ENCODE data around the gene SPACA6.

Gene SPACA6

GRCh38 chr19:51694318-51695085 lies 1.4 kb downstream of the SPACA6 start:
- H2AFZ ChIP-seq (ENCODE audit: low read depth, low read length, severe bottlenecking): no peak overlapping the region
- no peak overlapping the region for H3K4me2 ChIP-seq (ENCODE audit: low read depth, low read length, poor library complexity, severe bottlenecking)
- H3K36me3 ChIP-seq (ENCODE audit: low read length): no peaks in the 10 kb centered on the region
- H3K27ac ChIP-seq (ENCODE audit: low read depth, low read length): no peak overlapping the region
- H3K4me3 ChIP-seq (ENCODE audit: insufficient read depth, low read length, poor library complexity, severe bottlenecking): no peak overlapping the region
- no peaks in the 10 kb centered on the region for H3K27me3 ChIP-seq (ENCODE audit: low read length)
- no peaks in the 10 kb centered on the region for H4K20me1 ChIP-seq (ENCODE audit: low read depth, low read length)
- H3K9me3 ChIP-seq (ENCODE audit: insufficient read depth, low read length): no peaks in the 10 kb centered on the region
- no peaks in the 10 kb centered on the region for H3K79me2 ChIP-seq (ENCODE audit: insufficient read depth, low read length)
- no peaks in the 10 kb centered on the region for H3F3A ChIP-seq (ENCODE audit: insufficient read depth)
- no peak overlapping the region for H3K9ac ChIP-seq (ENCODE audit: low read length)
- no peaks in the 10 kb centered on the region for H3K9me2 ChIP-seq (replicated peaks; ENCODE audit: insufficient read depth, low read length)
- TF ChIP-seq EZH2phosphoT487 (conservative IDR thresholded peaks at IDR 0.05; ENCODE audit: low read length): no peak
- TF ChIP-seq, protein P1, sequence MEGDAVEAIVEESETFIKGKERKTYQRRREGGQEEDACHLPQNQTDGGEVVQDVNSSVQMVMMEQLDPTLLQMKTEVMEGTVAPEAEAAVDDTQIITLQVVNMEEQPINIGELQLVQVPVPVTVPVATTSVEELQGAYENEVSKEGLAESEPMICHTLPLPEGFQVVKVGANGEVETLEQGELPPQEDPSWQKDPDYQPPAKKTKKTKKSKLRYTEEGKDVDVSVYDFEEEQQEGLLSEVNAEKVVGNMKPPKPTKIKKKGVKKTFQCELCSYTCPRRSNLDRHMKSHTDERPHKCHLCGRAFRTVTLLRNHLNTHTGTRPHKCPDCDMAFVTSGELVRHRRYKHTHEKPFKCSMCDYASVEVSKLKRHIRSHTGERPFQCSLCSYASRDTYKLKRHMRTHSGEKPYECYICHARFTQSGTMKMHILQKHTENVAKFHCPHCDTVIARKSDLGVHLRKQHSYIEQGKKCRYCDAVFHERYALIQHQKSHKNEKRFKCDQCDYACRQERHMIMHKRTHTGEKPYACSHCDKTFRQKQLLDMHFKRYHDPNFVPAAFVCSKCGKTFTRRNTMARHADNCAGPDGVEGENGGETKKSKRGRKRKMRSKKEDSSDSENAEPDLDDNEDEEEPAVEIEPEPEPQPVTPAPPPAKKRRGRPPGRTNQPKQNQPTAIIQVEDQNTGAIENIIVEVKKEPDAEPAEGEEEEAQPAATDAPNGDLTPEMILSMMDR (IDR thresholded peaks at IDR 0.05; ENCODE audit: insufficient read depth, low read length, poor library complexity, severe bottlenecking): no peak

DNA sequence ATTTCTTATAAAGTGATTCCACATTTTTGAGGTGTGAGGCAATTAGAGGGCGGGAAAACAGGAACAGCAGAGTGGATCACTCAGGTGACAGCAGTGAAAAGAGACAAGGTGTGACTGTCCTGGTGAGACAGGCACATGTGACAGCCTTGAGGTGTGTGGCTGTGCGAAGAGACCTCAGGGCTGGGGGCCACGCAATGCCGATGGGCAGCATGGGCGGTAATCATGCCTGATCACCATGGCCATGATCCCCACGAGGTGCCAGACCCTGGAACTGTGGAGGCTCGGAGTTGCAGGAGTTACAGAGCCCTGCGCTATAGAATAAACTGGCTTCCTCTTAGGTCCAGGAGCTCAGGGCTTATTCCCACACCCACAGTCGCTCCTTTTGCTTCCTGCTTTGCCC lies 2.0 kb downstream of the SPACA6 start:
- Histone ChIP-seq H3K4me2 (ENCODE audit: low read depth, low read length, poor library complexity, severe bottlenecking) (no peak overlapping the region), H3F3A (ENCODE audit: insufficient read depth) (no peaks in the 10 kb centered on the region), H3K79me2 (ENCODE audit: insufficient read depth, low read length) (no peaks in the 10 kb centered on the region), H3K36me3 (ENCODE audit: low read length) (no peaks in the 10 kb centered on the region), H3K9me3 (ENCODE audit: insufficient read depth, low read length) (no peaks in the 10 kb centered on the region), H3K4me3 (ENCODE audit: insufficient read depth, low read length, poor library complexity, severe bottlenecking) (no peak overlapping the region), H4K20me1 (ENCODE audit: low read depth, low read length) (no peaks in the 10 kb centered on the region), H2AFZ (ENCODE audit: low read depth, low read length, severe bottlenecking) (no peak overlapping the region), H3K27ac (ENCODE audit: low read depth, low read length) (no peak overlapping the region), H3K9ac (ENCODE audit: low read length) (no peak overlapping the region), H3K27me3 (ENCODE audit: low read length) (no peaks in the 10 kb centered on the region), H3K9me2 (replicated peaks; ENCODE audit: insufficient read depth, low read length) (no peaks in the 10 kb centered on the region)
- TF ChIP-seq, protein P1 (IDR thresholded peaks at IDR 0.05; ENCODE audit: insufficient read depth, low read length, poor library complexity, severe bottlenecking): no peak
- TF ChIP-seq EZH2phosphoT487 (conservative IDR thresholded peaks at IDR 0.05; ENCODE audit: low read length): no peak

- H4K20me1 ChIP-seq (ENCODE audit: low read depth, low read length): no peaks in the 10 kb centered on the region
Measured at GRCh38 chr19:51695702-51696315, 2.7 kb downstream of the SPACA6 start.

More at GRCh38 chr19:51695702-51696315, 2.7 kb downstream of the SPACA6 start:
- no peaks in the 10 kb centered on the region for H3K27me3 ChIP-seq (ENCODE audit: low read length)
- H3K27ac ChIP-seq (ENCODE audit: low read depth, low read length): no peak overlapping the region
- H3K4me3 ChIP-seq (ENCODE audit: insufficient read depth, low read length, poor library complexity, severe bottlenecking): no peak overlapping the region
- TF ChIP-seq, protein P1 (IDR thresholded peaks at IDR 0.05; ENCODE audit: insufficient read depth, low read length, poor library complexity, severe bottlenecking): no peak
- no peak for TF ChIP-seq EZH2phosphoT487 (conservative IDR thresholded peaks at IDR 0.05; ENCODE audit: low read length)
- no peaks in the 10 kb centered on the region for H3K79me2 ChIP-seq (ENCODE audit: insufficient read depth, low read length)
- no peaks in the 10 kb centered on the region for H3K36me3 ChIP-seq (ENCODE audit: low read length)
- no peaks in the 10 kb centered on the region for H3K9me3 ChIP-seq (ENCODE audit: insufficient read depth, low read length)
- H3K9me2 ChIP-seq (replicated peaks; ENCODE audit: insufficient read depth, low read length): no peaks in the 10 kb centered on the region
- no peak overlapping the region for H3K4me2 ChIP-seq (ENCODE audit: low read depth, low read length, poor library complexity, severe bottlenecking)
- no peak overlapping the region for H3K9ac ChIP-seq (ENCODE audit: low read length)
- H2AFZ ChIP-seq (ENCODE audit: low read depth, low read length, severe bottlenecking): no peak overlapping the region
- H3F3A ChIP-seq (ENCODE audit: insufficient read depth): no peaks in the 10 kb centered on the region
